HG02938 (cell line): ENCODE results near the gene GPR153.
"Not testable (repeated sequence)": the region's sequence is repeated elsewhere in the genome, so short reads cannot be mapped to it uniquely, and the experiment has no call there.

Experiments
- ATAC-seq: cut with Tn5 transposase; IDR thresholded peaks from one replicate; pipeline ENCODE4 v1.9.1; 2021; ENCODE audit warnings: mild to moderate bottlenecking, moderate library complexity; ENCODE audit not compliant: unreplicated experiment

The GPR153 gene

DNA sequence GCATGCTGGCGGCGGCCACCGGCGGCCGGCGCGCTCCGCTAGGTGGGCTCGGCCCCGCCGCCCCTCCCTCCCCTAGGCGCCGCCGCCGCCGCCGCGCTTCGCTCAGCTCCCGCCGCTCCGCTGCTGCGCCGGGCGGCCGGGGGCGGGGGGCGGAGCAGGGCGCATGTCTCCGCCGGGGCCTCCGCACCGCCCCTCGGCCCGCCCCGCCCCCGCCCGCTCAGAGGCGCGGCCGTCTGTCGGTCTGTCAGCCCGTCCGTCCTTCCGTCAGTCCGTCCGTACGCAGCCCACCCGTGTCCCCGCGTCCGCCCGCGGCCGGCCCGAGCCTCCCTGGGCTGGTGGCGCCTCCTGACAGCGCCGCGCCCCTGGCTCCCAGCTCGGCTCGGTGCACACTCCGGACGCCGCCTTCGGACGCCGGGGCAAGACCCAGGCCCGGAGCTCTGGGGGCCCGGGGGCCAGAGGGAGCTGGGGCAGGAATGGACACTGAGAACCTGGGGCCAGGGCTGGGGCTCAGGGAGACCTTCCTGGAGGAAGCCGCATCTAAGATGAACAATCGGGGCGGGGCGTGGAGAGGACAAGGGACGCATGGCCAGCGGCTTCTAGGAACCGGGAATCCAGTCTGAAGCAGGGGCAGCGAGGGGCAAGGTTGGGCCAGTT, at the start of gene GPR153:
GPR153 (minus strand) TSS at position 138 of the 654 bp plus-strand sequence. CDS start 6,193 bp downstream, outside the sequence.
- no peak for ATAC-seq

DNA sequence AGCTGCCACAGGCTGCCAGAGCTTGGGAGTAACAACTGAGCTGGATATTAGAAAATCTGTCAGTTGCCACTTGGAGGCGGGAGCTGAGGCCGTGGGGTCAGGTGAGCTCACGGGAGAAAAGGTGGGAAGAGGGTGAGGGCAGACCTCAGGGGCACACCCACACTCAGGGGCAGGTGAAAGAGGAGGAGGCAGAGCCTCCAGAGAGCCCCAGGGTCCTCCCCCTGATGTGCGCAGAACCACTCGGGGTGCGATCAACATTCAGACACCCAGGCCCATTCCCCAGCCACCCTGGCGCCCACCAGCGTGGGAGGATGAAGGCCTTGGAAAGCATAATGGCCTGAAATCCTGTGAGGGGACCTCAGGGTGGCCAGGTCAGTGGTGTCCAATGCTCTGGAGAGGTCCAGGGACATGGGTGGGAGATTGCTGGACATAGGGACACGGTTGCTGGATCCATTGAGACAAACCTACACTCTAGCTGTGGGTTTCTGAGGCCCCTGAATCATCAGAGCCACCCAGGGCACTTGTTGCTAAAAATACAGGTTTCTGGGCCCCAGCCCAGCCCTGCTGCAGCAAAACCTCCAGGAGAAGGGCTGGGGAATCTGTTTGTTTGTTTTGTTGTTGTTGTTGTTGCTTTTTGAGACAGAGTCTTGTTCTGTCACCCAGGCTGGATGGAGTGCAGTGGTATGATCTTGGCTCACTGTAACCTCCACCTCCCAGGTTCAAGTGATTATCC, 49.4 kb upstream of the GPR153 start:
- no peak for ATAC-seq

DNA sequence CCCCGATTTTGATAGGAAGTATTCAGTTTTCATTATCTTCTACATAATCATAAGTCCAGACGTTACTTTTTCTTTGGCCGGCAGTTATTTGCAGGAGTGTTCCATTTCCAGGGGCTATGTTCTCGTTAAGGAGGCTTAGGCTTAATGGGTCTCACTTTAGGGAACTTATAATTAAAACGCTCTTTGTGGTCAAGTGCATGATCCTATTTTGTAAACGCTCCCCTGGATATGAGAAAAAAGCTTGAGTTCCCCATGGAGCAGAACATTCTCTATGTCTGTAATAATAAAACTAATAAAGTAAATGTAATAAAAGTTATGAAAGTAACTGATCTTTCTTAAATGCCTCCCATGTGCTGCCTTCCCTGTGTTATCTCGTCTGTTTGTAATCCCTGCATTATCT, 48.7 kb upstream of the GPR153 start:
- no peak for ATAC-seq

GRCh38 chr1:6308449-6308848, 47.6 kb upstream of the GPR153 start:
- ATAC-seq = no peak

DNA sequence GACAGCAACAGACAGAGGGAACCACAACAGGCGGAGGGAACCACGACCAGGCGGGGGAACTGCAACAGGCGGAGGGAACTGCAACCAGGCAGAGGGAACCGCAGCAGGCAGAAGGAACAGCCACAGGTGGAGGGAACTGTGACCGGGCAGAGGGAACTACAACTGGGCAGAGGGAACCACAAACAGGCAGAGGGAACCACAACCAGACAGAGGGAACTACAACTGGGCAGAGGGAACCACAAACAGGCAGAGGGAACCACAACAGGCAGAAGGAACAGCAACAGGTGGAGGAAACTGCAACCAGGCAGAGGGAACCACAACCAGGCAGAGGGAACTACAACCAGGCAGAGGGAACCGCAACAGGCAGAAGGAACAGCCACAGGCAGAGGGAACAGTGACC, 46.8 kb upstream of the GPR153 start:
- ATAC-seq = not testable (repeated sequence)

- no peak for ATAC-seq
These were observed 46.2 kb upstream of the GPR153 start for GRCh38 chr1:6307099-6307498.

- no peak for ATAC-seq
These were observed 42.6 kb upstream of the GPR153 start for GRCh38 chr1:6303397-6304012.

GRCh38 chr1:6302568-6302967, 41.7 kb upstream of the GPR153 start:
- ATAC-seq = no peak

GRCh38 chr1:6301526-6301925, 40.6 kb upstream of the GPR153 start:
- no peak for ATAC-seq

GRCh38 chr1:6300342-6301048, 39.6 kb upstream of the GPR153 start:
- ATAC-seq = no peak

DNA sequence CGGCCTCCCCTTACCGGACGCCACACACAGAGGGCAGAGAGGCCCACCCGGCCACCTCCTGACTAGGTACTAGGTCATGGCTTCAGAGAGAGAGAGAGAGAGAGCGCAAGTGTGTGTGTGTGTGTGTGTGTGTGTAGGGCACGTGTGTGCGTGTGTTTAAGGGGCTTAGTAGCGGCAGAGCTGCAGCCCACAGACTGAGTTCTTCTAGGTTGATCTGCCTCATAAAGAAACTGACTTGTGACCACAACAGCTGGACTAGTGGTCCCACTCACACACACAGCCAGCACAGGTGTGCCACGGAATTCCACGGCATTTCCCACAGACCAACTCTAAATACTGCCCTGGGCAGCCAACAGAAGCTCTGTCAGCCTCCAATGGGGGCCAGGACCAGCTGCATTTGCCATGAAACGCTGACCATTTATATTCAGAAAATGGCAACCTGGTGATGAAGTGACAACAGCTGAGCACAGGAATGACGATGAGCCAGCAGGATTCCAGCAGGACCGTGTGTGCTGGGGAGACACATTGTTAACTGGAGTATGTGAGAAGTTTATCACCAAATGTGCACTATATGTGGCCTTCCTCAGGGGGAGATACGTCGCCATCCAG, 38.8 kb upstream of the GPR153 start:
- no peak for ATAC-seq

- ATAC-seq = no peak
These were observed 38.1 kb upstream of the GPR153 start for GRCh38 chr1:6298940-6299465.

DNA sequence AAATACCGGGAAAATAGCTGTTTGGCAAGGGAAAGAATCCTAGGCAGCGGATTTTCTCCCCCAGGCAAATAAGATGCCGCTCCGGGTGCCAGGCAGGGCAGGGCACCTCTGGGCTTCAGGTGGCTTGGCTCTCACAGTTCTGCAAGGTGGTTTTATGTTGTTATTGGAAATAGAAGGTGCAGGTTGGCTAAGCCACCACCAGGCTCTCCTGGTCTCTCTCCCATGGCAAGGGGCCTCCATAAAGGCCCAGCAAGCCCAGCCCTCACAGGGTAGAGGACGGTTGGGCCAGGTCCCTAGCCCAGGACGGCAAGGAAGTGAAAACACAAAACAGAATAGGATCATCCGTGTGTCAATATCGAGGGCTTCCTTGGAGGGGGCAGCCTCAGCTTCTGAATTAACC, 37.6 kb upstream of the GPR153 start:
- ATAC-seq = no peak

- ATAC-seq = no peak
These were observed 35.0 kb upstream of the GPR153 start for GRCh38 chr1:6295910-6296309.

DNA sequence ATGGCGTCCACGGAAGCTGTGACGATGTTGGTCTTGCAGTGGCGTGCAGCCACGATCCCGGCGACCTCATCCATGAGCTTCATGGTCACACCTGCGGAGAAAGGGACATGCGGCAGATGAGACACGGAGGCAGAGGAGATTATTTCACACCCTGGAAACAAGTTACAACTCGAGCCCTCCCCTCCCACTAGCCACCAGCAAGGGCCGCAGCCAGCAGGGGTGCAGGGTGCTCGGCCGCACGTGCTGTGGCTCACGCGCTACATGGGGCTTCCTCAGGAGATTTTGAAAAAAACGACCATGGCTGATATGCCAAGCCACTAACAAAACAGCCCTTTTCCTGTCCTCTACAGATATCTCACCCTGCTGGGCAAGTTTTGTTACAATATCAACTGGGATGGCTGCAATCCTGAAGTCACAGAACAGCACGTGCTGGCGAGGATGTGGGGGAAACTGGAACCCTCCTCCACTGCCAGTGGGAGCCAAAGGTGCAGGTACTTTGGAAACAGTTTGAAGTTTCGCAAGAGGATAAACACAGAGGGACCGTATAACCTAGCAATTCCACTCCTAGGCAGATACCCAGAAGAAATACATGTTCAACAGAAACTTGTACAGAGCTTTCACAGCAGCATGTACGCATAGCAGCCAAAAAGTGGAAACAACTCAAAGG, 34.1 kb upstream of the GPR153 start:
- no peak for ATAC-seq

- ATAC-seq = no peak
These were observed 33.4 kb upstream of the GPR153 start for GRCh38 chr1:6294080-6294889.

DNA sequence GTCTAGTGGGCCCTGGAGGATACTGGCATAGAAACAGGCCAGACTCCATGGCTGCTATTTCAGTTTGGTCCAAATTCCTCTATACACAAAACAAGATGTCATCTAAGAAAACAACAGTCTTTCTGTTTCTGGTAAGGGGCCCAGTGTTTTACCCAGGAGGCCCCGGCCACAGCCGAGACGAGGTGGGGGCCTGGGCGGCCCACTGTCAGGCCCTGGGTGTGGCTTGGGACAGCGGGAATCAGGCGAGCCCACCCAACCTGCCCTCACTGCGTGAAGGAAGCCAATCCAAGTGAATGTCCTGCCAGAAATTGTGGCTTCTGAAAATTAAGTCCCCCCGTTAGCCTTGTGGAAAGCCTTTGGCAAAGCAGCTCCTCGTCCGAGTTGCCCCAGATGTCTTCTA, 31.2 kb upstream of the GPR153 start:
- ATAC-seq = no peak

DNA sequence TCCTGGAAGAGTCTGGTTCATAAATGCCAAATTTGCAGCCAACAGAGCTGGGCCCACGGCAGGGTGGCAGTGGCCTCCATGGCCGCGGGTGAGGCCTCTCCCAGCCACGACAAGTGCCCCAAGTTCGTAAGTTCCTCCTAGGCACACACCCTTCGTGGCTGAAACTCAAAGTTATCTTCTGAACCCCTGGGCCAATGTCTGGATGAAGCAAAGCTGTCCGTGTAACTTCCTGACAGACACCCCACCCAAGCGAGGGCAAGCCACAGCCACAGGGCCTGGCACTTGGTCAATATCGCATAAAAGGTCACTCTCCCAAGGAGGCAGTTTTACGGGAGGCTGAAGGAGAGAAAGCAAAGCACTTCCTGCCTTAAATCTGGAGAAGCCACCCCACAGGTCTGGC, 27.8 kb upstream of the GPR153 start:
- ATAC-seq = no peak

DNA sequence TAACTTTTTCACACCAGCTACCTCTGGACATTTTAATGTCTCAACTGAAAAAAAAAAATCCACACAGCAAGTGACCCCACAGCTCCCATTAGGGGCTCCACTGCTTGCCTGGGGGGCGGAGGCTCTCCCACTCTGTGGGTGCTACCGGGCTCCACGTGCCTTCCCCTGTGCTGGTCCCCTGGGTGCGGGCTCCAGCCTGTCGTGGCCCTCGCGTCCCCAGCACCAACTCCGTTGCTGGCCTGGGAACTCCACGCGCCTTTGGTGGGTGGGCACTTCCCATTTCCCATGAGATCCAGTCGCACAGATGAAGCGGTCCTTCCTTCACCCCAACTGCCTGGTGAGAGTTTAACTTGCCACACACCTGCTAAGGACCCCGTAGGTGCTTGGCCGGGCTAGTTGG, 27.1 kb upstream of the GPR153 start:
- no peak for ATAC-seq
